Peyer's patch (tissue), 4 donors: Measurements from ENCODE around the gene SYK. TPM values are rescaled to one million over a fixed set of nuclear protein-coding genes. Genes with fewer than 3 reads are reported as not detected.

Experiments used
- DNase-seq, 3 donors: peaks; one replicate each; pipeline ENCODE4 v3.0.0-alpha.2; 2017 to 2019
- H3K27ac ChIP-seq, 4 donors: fragments of 200-600 bp; sonication (generic); one replicate each; pipeline ENCODE4 v1.5.1; 2016 to 2019
- H3K27me3 ChIP-seq, 2 donors: fragments of 200-600 bp; sonication (generic); one replicate each; pipeline ENCODE4 v1.5.1; 2019
- H3K36me3 ChIP-seq, 3 donors: fragments of 200-600 bp; sonication (generic); one replicate each; pipeline ENCODE4 v1.5.1; 2016 to 2019
- H3K4me1 ChIP-seq, 4 donors: fragments of 200-600 bp; sonication (generic); one replicate each; pipeline ENCODE4 v1.5.1; 2016 to 2019
- H3K4me3 ChIP-seq, 4 donors: fragments of 200-600 bp; sonication (generic); 1 replicate in 3 of 4; 2 replicates in 1 of 4; pipeline ENCODE4 v1.5.1; 2016 to 2019; ENCODE audit warnings: mild to moderate bottlenecking in 1 of 4
- H3K9me3 ChIP-seq, 4 donors: fragments of 200-600 bp; sonication (generic); one replicate each; pipeline ENCODE4 v1.5.1; 2016 to 2019; ENCODE audit warnings: mild to moderate bottlenecking in 1 of 4
- POLR2A ChIP-seq, 2 donors: fragments of 450-650 bp; IDR thresholded peaks; one replicate each; pipeline ENCODE4 v1.5.1; 2017; ENCODE audit warnings: antibody characterized with exemption in 2 of 2, mild to moderate bottlenecking in 2 of 2, moderate library complexity in 2 of 2
- total RNA-seq, 4 donors: library from RNA; depleted of rRNA; stranded (reverse); fragments of >200 nt; gene quantifications; one replicate each; pipeline ENCODE4 v1.1.0, GENCODE V29; 2016
- TF ChIP-seq, protein P1 (sequence below), 6 experiments: fragments of 450-650 bp in 4 of 6; fragments of 200-600 bp in 2 of 6; sonication (generic) in 1 of 6; IDR thresholded peaks; one replicate each; pipeline ENCODE4 v1.5.1; 2017 to 2019; ENCODE audit warnings: antibody characterized with exemption in 6 of 6, mild to moderate bottlenecking in 3 of 6, moderate library complexity in 1 of 6

SYK gene
- total RNA-seq, 4 donors from 2014 or later = 48.7 to 81.7 (median 60.0) TPM

- Histone ChIP-seq H3K4me3 (no peak overlapping the region), H3K9me3 (no peaks in the 10 kb centered on the region), H3K36me3 (no peaks in the 10 kb centered on the region), H3K4me1 (no peaks in the 10 kb centered on the region), H3K27ac (no peak overlapping the region), H3K27me3 (no peaks in the 10 kb centered on the region)
- TF ChIP-seq POLR2A (IDR thresholded peaks at IDR 0.05) = no peak
- TF ChIP-seq, protein P1, sequence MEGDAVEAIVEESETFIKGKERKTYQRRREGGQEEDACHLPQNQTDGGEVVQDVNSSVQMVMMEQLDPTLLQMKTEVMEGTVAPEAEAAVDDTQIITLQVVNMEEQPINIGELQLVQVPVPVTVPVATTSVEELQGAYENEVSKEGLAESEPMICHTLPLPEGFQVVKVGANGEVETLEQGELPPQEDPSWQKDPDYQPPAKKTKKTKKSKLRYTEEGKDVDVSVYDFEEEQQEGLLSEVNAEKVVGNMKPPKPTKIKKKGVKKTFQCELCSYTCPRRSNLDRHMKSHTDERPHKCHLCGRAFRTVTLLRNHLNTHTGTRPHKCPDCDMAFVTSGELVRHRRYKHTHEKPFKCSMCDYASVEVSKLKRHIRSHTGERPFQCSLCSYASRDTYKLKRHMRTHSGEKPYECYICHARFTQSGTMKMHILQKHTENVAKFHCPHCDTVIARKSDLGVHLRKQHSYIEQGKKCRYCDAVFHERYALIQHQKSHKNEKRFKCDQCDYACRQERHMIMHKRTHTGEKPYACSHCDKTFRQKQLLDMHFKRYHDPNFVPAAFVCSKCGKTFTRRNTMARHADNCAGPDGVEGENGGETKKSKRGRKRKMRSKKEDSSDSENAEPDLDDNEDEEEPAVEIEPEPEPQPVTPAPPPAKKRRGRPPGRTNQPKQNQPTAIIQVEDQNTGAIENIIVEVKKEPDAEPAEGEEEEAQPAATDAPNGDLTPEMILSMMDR (IDR thresholded peaks at IDR 0.05) = no peak
- DNase-seq = peak in 1 of 3 donors; percentile 27
Observed at GRCh38 chr9:90933468-90933867, 131.8 kb downstream of the SYK start.

- DNase-seq = no peak
- no peaks in the 10 kb centered on the region for H3K36me3 ChIP-seq
- TF ChIP-seq POLR2A (IDR thresholded peaks at IDR 0.05) = no peak
- TF ChIP-seq, protein P1 (IDR thresholded peaks at IDR 0.05) = no peak
- no peak overlapping the region for H3K27ac ChIP-seq
- no peaks in the 10 kb centered on the region for H3K27me3 ChIP-seq
- no peaks in the 10 kb centered on the region for H3K4me1 ChIP-seq
- no peak overlapping the region for H3K4me3 ChIP-seq
- H3K9me3 ChIP-seq = no peaks in the 10 kb centered on the region
Observed at GRCh38 chr9:90939351-90939750, 137.7 kb downstream of the SYK start.

DNA sequence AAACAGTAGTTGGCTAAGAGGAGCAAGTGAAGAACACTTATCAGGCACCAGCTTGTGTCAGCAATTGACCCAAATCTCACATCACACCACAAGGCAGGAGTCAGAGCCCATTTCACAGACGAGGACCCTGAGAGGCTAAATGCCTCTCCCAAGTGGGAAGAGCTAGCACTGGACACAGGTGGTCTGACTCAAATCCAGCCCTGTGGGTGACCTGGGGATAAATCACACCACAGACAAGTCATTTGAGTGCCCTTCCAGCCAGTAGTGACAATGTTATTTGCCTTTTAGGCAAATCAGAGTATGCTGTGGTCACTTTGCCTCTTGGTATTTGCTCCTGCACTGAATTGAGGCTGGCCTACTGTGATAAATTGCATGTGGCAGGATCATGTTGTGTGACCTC is 138.7 kb downstream of the SYK start:
- no peak overlapping the region for H3K27ac ChIP-seq
- no peaks in the 10 kb centered on the region for H3K27me3 ChIP-seq
- no peaks in the 10 kb centered on the region for H3K4me1 ChIP-seq
- no peaks in the 10 kb centered on the region for H3K9me3 ChIP-seq
- no peaks in the 10 kb centered on the region for H3K36me3 ChIP-seq
- DNase-seq = no peak
- H3K4me3 ChIP-seq = no peak overlapping the region
- no peak for TF ChIP-seq POLR2A (IDR thresholded peaks at IDR 0.05)
- TF ChIP-seq, protein P1 (IDR thresholded peaks at IDR 0.05) = no peak

GRCh38 chr9:90941661-90942060 is 140.0 kb downstream of the SYK start:
- no peak overlapping the region for H3K27ac ChIP-seq

DNA sequence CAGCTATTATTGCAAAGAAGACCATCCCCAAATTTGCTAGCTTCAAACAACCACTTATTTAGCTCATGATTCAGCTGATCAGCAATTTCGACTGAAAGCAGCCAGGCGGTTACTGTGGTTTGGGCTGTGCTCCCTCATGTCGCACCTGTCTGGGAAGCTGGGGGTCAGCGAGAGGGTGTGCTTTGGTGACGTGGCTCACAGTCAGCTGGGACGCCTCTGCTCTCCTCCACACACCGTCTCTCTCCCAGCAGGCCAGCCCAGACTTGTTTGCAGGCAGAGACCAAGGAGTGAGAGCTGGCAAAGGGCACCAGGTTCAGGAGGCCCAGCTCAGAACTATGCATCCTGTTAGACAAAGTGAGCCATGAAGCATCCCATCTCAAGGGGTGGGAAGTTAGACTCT is 140.9 kb downstream of the SYK start:
- H3K27ac ChIP-seq = no peak overlapping the region

More at GRCh38 chr9:90941661-90942060, 140.0 kb downstream of the SYK start:
- H3K27me3 ChIP-seq = no peaks in the 10 kb centered on the region
- H3K9me3 ChIP-seq = no peaks in the 10 kb centered on the region
- no peak overlapping the region for H3K4me3 ChIP-seq
- TF ChIP-seq POLR2A (IDR thresholded peaks at IDR 0.05) = no peak
- TF ChIP-seq, protein P1 (IDR thresholded peaks at IDR 0.05) = no peak
- peak in 1 of 3 donors; percentile 25 for DNase-seq
- H3K36me3 ChIP-seq = no peaks in the 10 kb centered on the region
- no peaks in the 10 kb centered on the region for H3K4me1 ChIP-seq

More for the DNA sequence above, 140.9 kb downstream of the SYK start:
- Histone ChIP-seq H3K4me3 (no peak overlapping the region), H3K4me1 (no peaks in the 10 kb centered on the region), H3K36me3 (no peaks in the 10 kb centered on the region), H3K27me3 (no peaks in the 10 kb centered on the region), H3K9me3 (no peaks in the 10 kb centered on the region)
- peak in 1 of 3 donors; percentile 52 for DNase-seq
- TF ChIP-seq, protein P1 (IDR thresholded peaks at IDR 0.05) = no peak
- TF ChIP-seq POLR2A (IDR thresholded peaks at IDR 0.05) = no peak
